NCI-H187 (cell line): ENCODE results near the gene NPAS3.

Experiments used
- DNase-seq, 2 experiments: peaks; one replicate each; lab custom pipeline; 2025; lab: John Stamatoyannopoulos, UW

The NPAS3 gene

DNA sequence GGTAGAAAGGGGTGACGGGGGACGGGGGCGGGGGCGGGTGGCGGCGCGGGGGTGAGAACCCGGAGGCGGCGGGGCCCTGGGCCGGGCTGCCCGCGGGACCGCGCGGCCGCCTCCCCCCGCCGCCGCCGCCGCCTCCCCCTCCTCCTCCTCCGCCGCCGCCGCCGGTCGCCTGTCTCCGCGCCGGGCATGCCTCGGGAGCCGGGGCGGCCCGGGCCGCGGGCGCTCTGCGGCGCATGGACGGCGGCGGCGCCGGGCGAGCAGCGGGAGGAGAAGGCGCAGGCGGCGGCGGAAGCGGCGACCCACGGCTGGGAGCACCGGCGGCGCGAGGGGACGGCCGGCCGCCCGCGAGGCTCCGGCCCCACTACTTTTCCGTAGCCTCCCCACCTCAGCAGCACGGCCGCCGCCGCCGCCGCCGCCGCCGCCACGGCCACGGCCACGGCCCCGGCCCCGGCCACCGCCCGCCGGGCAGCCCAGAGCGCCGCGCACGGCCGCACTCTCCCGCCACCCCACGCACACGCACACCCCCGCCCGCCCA, at the start of gene NPAS3:
NPAS3 (plus strand) TSS at position 161 of the 535 bp plus-strand sequence.
- no peak for DNase-seq

DNA sequence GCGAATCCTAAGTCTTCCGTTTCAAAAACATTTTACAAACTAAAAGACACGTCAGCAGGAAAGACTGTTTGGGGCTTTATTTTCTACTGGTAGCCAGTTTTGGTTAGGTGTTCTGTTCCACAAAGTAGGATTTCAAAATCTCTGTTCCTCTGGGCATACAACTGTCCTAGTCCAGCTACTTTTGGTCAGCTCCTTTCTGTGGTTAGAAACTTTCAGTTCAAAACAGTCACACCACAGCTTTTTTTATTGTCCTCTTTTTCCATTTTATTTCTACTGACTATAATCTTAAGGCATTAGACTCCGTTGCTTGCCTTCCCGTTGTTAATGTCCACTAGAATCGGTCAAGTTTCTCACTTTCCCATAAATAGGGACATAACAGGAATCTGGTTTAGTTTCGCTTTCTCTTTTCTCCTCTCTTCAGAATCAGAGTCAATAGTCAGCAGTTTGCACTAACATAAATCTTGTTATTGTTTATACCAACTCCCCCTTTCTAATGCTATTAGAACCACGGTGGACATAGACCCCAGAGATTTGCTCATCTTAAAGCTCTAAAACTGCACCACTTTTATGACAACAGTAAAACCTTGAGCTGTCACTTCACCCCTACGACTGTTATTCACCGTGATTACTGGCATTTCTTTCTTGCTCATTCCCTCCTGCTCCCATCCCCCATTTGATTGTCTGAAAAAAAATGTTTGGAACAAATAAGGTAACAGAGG, 41.5 kb upstream of the NPAS3 start:
- peak in 1 of 2 experiments; percentile 80 for DNase-seq

GRCh38 chr14:32897698-32898064, 41.0 kb upstream of the NPAS3 start:
- no peak for DNase-seq

DNA sequence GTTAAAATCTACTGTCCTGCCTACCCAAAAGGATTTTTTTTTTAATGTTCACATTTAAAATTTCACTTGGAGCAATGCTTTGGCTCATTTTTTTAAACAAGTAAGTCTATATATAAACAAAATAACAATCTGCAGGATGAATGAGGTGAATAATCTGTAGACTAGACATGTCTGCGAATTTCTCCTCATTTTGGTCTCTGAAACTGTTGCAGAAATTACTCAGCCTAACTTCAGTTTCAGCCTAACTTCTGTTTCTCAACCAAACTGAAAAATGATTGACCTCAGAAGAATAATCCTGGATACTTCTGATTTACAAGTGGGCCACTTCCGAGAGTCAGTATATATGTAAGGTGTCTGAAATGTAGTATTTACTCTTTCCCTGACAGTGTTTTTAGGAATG, 39.8 kb upstream of the NPAS3 start:
- no peak for DNase-seq

DNA sequence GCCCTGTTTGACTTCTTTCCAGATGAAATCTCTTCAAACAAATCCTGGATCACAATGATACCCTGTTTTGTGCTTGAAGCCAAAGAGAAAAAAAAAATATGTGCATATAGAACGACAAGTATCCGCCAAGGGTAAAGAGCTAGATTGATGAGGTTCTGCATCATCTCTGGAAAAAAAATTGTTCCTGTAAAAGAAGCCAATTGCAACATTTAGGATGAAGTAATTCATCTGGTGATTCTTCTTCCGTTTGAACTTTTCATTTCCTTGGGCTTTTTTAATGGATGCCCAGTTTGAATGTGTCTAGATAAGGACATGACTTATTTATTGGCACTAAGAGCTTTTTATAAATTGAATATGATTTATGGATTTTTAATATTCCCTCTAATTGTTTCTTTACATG, 38.1 kb upstream of the NPAS3 start:
- DNase-seq = no peak

DNA sequence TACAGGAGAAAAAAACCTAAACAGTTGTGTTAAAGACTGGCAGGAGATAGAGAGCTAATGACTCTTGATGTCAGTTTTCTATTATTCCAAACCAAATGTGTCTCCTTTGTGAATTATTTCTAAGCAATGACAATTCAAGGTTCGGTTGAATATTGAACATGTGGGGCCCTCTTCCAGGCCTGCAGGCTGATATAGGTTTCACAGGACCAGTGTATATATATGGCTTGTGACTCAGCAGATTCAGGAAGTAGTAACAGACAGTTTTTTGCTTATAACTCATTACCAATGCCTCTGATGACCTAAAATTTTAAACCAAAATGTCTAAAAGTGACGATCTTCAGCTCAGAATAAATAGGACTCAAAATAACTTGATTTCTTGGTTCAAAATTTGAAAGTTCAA, 33.7 kb upstream of the NPAS3 start:
- no peak for DNase-seq

DNA sequence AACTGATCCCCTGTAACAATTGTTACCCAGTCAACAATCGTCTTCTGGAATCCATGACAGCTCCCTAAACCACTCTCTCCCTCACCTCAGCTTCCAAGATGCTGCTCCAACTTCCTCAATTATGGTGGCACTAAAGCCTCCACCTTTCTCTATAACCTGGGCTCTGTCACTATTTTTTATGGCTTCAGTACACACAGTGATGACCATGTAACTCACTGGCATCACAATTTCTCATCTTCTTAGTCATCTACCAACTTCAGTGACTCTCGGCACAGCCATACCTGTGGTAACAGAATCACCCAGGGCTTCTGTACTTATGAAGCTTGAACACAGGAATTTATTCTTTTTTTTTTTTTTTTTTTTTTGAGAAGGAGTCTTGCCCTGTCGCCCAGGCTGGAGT, 32.0 kb upstream of the NPAS3 start:
- no peak for DNase-seq

DNA sequence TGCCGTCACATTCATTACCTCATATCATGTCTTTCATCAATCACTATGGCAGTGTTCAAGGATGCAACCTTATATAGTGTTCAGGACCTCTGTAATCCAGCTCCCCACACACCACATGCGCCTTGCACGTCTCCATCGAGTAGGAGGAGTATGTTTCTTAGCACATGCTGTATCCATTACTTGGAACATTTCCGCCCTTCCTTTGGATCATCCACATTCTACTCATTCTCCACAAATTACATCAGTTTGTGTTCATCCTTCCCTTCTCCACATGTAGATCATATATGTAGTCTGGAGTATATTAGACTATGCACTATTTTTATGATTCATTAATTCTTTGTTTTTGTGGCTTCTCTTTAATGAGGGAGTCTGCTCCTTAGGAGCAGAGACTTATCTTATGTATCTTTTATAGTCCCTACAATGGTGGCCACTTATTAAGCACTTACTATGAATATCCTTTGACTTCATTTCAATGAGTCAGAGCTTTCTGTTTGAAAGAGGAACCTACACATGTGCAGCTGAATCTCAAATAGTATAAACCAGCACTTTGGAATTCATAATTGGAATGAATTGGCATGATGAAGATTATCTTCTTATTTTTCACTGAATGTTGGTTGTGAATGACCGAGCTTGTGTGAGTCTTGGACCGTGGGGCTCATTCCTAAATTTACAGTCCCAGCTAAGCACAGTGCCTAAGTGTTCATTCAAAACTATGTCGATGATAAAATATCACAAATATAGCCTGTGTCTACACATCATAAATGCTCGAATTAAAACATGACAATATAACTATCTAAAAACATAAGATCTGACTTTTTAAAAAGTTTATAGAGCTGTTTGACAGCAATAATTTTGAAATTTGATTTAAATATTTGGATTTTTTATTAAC, 30.2 kb upstream of the NPAS3 start:
- no peak for DNase-seq

- no peak for DNase-seq
These were observed 25.0 kb upstream of the NPAS3 start for GRCh38 chr14:32913725-32914124.

GRCh38 chr14:32914391-32914790, 24.3 kb upstream of the NPAS3 start:
- no peak for DNase-seq

DNA sequence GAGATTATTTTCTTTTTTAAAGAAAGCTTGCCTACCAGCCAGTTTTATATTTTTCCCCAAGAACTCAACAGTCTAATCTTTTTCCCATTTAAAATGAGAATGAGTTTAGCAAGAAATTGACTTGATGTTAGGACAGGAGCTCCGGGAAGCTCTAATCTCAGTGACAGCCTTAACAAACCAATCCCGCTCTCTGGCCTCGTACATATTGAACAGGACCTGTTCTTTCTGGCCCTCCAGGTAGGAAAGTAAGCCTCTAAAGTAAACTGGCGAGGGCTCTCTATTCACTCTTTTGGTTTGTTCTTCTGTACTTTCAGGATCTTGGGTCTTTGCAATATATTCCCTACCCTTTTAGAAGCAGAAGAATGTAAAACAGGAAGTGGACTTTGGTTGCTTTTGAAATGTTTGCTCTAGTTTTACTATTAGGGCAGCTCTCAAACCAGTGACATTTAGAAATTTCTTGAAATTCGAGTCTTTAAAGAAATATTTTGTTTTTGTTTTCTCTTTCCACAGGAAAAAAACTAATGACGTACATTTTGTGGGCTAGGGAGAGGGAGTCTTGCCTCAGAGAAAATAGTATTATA, 17.9 kb upstream of the NPAS3 start:
- no peak for DNase-seq

- no peak for DNase-seq
These were observed 13.2 kb upstream of the NPAS3 start for GRCh38 chr14:32925439-32925838.

GRCh38 chr14:32932302-32932913, 6.3 kb upstream of the NPAS3 start:
- no peak for DNase-seq

DNA sequence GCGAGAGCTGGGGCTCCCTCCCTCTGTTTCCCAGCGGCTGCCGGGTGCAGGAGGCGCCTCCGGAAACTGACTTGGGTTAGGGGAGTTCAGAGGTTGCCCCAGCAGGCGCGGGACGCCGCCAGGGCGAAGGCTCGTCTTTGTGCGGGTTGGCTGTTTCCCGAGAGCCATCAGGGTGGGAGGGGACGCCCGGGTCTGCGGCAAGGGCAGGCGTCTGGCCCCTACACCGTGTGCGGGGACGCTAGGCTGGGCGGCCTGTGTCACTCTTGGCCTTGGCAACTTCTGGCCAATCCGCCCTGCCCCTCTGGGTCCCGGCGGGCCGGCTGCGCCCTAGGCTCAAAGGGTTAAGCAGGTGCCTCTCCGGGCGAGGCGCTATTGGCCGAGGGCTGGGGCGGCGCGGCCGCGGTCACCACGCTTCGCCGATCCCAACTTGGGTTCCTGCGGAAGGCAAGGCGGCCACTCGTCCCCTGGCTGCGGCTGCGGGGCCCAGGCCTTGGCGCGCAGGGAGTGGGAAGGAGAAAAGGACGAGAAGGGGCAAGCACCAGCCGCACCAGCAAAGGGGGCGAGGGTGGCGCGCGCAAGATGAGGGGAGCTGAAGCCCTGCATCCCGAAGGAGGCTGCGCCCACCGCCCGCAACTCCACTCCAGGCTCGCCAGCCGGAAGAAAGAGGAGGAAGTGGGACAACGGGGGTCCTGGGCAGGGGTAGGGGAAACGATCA, 5.6 kb upstream of the NPAS3 start:
- DNase-seq = no peak

DNA sequence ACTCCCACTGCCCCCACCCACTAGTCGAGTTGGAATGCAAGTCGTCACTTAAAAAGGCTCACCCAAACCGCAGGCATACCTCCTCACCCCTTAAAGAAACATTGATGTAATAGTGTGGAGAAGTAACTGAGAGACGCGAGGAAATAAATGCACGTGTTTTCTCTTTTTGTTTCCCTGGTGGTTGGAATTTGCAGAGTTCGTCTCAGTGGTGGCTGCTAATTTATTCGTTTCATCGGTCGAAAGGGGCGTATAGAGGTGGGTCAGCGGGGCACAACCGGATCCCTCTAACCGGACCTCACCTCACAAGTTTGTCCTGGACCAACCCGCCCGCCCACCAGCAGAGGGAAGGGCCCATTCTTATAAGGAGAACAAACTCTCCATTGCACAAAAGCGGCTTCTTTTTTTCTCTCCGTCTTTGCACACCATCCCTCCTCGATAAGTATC, 5.0 kb upstream of the NPAS3 start:
- no peak for DNase-seq

GRCh38 chr14:32934073-32934880, 4.4 kb upstream of the NPAS3 start:
- peak in 1 of 2 experiments; percentile 20 for DNase-seq

GRCh38 chr14:32934881-32935633, 3.6 kb upstream of the NPAS3 start:
- DNase-seq = no peak

- DNase-seq = peak; percentile 14 to 65
These were observed 781 bp downstream of the NPAS3 start for GRCh38 chr14:32939254-32940065.

GRCh38 chr14:32940066-32940651, 1.5 kb downstream of the NPAS3 start:
- DNase-seq = no peak
